GM21786 (cell line): ENCODE data around the gene RIPPLY3.

Source experiments
- ATAC-seq: cut with Tn5 transposase; IDR thresholded peaks from one replicate; pipeline ENCODE4 v1.9.1; 2021; ENCODE audit not compliant: unreplicated experiment

Gene RIPPLY3

GRCh38 chr21:37006486-37007291, at the start of gene RIPPLY3:
RIPPLY3 (plus strand) TSS chr21:37006702; CDS start chr21:37006773, 71 bp downstream.
- ATAC-seq, result no peak

GRCh38 chr21:36959020-36959835, 47.3 kb upstream of the RIPPLY3 start:
- ATAC-seq, result no peak

DNA sequence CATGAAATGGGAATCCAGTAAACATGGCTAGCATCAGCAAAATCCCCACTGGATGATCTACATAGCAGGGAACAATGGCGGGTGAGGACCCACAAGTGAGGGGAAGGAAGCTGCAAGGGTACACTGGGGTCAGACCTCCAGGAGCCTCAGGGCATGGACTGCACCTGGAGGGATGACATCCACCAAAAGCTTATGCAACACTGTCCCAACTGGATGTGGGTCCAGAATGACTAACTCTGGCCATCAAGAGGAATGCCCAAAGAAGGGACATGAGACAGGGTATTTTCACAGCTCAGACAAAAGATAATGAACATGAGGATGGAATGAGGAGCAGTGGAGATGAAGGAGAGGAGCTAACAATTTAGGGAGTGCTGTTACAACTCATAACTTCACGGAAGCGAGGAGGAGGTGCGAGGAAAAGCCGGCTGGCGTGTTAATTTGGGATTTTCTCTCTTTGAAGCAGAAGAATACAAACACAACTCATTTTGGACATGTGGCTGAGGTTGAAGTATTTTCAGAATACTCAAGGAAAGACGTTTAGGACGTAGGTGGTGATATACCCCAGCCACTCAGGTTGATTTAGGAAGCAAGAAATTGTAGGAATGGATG, 45.7 kb upstream of the RIPPLY3 start:
- ATAC-seq, result no peak

DNA sequence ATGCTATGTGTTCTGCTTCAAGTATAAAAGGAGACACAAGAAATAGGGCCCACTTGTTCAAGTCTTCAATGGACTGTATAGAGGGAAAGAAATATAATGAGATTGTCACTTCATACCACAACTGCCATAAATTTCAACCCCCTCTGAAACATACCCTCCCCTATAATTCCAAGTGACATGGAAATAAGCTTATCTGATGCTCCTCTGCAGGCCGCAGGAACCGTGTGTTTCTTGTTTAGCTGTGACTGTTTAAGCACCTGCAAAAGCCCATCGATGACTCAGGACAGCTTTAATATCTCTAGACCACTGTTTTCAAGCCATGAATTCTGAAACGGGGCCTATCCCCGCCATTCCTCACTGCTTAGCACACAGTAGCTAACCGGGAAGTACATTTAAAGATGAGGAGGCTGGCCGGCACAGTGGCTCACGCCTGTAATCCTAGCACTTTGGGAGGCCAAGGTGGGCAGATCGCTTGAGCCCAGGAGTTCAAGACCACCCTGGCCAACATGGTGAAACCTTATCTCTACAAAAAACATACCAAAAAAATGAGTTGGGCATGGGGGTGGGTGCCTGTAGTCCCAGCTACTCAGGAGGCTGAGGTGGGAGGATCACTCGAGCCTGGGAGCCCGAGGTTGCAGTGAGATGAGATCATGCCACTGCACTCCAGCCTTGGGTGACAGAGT, 44.3 kb upstream of the RIPPLY3 start:
- ATAC-seq, result no peak

DNA sequence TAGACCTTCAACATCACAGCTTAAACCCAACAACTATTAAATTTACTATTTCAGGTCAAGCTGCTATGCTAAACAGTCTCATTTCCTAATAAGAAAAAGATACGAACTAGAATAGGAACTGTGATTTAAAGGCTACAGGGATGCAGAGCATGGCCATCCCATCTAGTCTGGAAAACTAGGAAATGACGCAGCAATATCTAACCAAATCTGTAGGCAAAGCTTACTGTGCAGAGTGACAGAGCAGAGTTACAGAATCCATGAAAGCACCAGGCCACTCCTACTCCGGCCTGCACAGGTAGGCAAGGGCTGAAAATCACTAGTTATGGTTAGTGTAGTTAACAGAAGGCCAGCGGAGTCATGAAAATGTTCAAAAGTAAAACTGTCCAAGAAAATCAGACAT, 42.1 kb upstream of the RIPPLY3 start:
- ATAC-seq, result no peak

DNA sequence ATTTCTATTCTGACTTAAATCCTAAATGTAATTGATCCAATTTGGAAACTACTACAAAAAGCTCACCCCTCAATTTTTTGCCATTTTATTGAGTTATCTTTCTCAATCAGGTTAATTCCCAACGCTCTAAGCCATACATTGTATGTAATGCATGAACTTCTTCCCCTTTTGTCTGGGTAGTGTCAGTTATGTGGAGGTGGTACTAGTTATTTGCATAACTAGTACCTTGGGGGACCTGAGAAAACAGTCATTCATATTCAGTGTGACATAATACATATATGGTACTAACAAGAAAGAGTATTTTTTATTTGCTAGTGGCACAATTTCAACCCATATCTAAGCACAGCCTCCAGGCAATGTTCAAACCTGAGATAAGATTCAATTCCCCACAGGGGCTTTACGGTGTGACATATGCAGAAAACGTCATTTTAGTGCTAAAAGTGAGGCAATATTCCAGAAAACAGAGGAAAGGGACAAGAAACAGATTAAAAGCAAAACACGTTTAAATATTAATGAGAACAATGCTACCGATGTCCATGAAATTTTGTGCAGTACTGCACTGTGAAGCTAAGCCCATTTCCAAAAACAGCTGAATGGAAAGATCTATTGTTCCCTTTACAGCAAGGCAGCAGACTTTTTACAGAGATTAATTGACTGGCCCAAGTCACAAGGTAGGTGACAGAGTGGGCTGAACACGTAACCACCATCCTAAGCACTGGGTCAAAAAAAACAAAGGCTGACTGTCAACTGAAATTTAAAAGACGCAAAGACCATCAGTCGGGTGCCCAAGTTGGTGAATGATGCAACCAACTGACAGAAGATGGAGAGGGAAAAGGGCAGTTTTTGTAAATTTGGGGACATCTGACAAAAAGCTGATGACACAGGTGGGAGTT, 41.4 kb upstream of the RIPPLY3 start:
- ATAC-seq, result no peak

GRCh38 chr21:36965720-36966065, 40.8 kb upstream of the RIPPLY3 start:
- ATAC-seq, result no peak

DNA sequence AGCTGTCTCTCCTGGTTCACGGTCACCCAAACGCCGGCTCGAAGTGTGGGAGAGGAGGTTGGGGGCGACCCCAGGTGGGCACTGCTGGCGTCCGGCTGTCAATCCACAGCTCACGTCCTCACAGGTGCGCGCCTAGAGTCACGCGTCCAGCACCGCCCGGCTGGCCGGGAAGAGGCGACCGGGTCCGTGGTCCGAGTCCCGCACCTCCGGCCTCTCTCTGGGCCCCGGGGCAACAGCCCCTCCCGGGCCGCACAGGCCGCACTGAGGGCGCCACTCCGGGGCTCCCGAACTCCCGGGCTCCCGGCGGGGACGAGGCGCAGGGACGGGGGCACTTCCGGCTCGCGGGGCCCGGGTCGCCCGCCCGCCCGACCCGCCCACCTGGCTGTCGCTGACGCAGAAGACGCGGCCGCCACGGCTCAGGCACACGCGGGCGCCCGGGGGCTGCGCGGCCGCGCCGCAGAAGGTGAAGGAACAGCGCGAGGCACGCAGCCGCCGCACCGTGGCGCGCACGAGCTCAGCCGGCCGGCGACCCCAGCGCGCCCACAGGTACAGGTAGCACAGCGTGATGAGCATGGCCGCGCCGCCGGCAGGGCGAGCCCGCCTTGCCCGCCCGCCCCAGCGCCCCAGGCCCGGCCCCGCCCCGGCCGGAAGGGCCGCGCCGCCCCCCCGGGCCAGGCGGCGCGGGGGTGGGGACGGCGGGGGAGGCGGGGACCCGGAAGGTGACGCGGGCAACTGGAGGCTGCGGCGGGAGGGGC, 40.3 kb upstream of the RIPPLY3 start, which contains the start of gene HLCS:
HLCS (minus strand) TSS at position 604 of the 755 bp plus-strand sequence; CDS start at position 573, 31 bp downstream.
- peak; percentile 68 for ATAC-seq

GRCh38 chr21:36966821-36967768, 39.4 kb upstream of the RIPPLY3 start:
- ATAC-seq, result peak; percentile 24

- no peak for ATAC-seq
These were observed 38.1 kb upstream of the RIPPLY3 start for GRCh38 chr21:36968414-36968813.

DNA sequence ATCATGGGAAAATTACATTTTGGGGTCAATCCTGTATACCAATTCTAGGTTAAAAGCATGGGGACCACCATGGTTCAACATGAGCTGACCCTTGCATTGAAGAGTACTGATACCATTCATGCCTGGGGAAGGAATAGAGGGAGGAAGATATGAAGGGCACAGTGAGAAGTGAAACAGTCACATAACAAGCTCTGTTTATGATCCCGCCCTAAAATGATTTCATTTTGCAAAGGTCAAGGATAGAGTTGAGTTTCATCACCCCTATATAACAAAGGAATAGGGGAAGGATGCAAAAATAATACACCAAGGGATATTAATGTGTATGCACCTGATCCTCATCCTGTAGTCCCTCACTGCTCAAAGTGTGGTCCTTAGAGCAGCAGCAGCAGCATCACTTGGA, 37.5 kb upstream of the RIPPLY3 start:
- ATAC-seq, result no peak

- ATAC-seq, result no peak
These were observed 32.3 kb upstream of the RIPPLY3 start for GRCh38 chr21:36973986-36974850.

GRCh38 chr21:36974851-36975192, 31.7 kb upstream of the RIPPLY3 start:
- ATAC-seq, result no peak

GRCh38 chr21:36976228-36976861, 30.2 kb upstream of the RIPPLY3 start:
- ATAC-seq, result no peak

GRCh38 chr21:36976882-36977651, 29.4 kb upstream of the RIPPLY3 start:
- peak; percentile 69 for ATAC-seq
